ENCODE results near the gene C9orf50. TPM values are rescaled to one million over a fixed set of nuclear protein-coding genes. Genes with fewer than 3 reads are reported as not detected.

The C9orf50 gene
- total RNA-seq, 1 experiment from 2014 or later = not detected

DNA sequence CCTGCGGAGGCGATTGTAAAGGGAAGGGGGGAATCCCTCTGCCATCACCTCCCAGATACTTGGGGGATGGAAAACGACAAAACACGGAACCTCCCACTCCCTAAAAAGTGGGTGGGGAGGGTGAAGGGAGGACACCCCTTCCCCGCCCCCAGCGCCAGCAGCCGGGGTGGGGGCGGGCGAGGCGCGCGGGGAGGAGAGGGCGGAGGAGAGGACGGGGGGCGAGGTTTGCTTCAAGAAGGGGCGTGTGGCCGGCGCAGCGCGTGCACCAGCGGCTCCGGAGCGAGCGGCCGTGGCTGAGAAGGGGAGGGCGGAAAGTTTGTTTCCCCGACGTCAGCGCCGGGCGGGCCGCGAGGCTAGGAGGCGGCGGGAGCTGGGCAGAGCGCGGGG, 44.5 kb upstream of the C9orf50 start, which contains the start of gene PRRX2:
TSS of gene PRRX2 (plus strand) at position 259 of the 387 bp plus-strand sequence. CDS start 221 bp downstream, outside the sequence.
- Histone ChIP-seq H3K4me1 (ENCODE audit: insufficient read depth, low read length) (no peaks in the 10 kb centered on the region; the same call in 1 of the 2 replicates), H4K91ac (ENCODE audit: insufficient read length, low read depth, low read length) (no peak within 1 kb of the TSS), H3K14ac (ENCODE audit: insufficient read depth, low read length) (no peak within 1 kb of the TSS), H2BK20ac (ENCODE audit: low read depth, low read length, poor library complexity, severe bottlenecking) (no peak within 1 kb of the TSS), H3K4ac (ENCODE audit: low read depth, low read length) (no peak within 1 kb of the TSS), H2BK120ac (ENCODE audit: low read depth, low read length, poor library complexity, severe bottlenecking) (no peak within 1 kb of the TSS), H4K5ac (ENCODE audit: insufficient read length, low read depth, low read length) (no peak within 1 kb of the TSS), H4K8ac (replicated peaks; ENCODE audit: insufficient read length, low read depth, low read length) (no peak within 1 kb of the TSS), H3K27ac (ENCODE audit: insufficient read length, low read depth, low read length) (no peak within 1 kb of the TSS), H2AK5ac (ENCODE audit: insufficient read length, low read length) (no peak within 1 kb of the TSS), H3K79me2 (ENCODE audit: insufficient read depth, low read length) (no peaks in the 10 kb centered on the region), H3K79me1 (ENCODE audit: insufficient read depth, low read depth, low read length, poor library complexity, severe bottlenecking) (no peaks in the 10 kb centered on the region), H3K23me2 (ENCODE audit: insufficient read length, low read depth, low read length, poor library complexity, severe bottlenecking) (peaks cover 3% of the 10 kb centered on the region), H3K27me3 (ENCODE audit: insufficient read depth, low read length) (no peaks in the 10 kb centered on the region; the same call in 1 of the 2 replicates), H3K9ac (ENCODE audit: extremely low read depth, insufficient read length, low read length) (no peak within 1 kb of the TSS), H2BK5ac (ENCODE audit: insufficient read length, low read length) (no peak within 1 kb of the TSS), H3K9me3 (ENCODE audit: control insufficient read depth, low read depth, low read length) (no peaks in the 10 kb centered on the region), H3K23ac (ENCODE audit: insufficient read length, low read depth, low read length) (no peak within 1 kb of the TSS), H3T11ph (ENCODE audit: low read length) (no peak within 1 kb of the TSS), H3K18ac (ENCODE audit: insufficient read length, low read depth, low read length) (no peak within 1 kb of the TSS), H3K56ac (ENCODE audit: insufficient read length, low read depth, low read length) (no peak within 1 kb of the TSS), H3K4me2 (ENCODE audit: insufficient read depth, insufficient read length, low read length) (peak within 1 kb of the TSS; percentile 51), H2AFZ (ENCODE audit: low read length) (no peak within 1 kb of the TSS), H2BK15ac (ENCODE audit: low read depth, low read length) (no peak within 1 kb of the TSS), H4K20me1 (ENCODE audit: control insufficient read depth, insufficient read depth, insufficient read length) (no peaks in the 10 kb centered on the region), H2BK12ac (ENCODE audit: insufficient read length, low read depth, low read length) (no peak within 1 kb of the TSS)
- DNase-seq = no peak
- peaks cover 62% of the 10 kb centered on the region for H3K27me3 Mint-ChIP-seq (ENCODE audit: low read depth)
- H3K4me1 Mint-ChIP-seq = peaks cover 16 to 20% of the 10 kb centered on the region in 2 experiments
- peaks cover 0 to 3% of the 10 kb centered on the region in 2 experiments; a peak in 3 of 5 replicates for H3K9me3 Mint-ChIP-seq
- TF ChIP-seq, protein P1, sequence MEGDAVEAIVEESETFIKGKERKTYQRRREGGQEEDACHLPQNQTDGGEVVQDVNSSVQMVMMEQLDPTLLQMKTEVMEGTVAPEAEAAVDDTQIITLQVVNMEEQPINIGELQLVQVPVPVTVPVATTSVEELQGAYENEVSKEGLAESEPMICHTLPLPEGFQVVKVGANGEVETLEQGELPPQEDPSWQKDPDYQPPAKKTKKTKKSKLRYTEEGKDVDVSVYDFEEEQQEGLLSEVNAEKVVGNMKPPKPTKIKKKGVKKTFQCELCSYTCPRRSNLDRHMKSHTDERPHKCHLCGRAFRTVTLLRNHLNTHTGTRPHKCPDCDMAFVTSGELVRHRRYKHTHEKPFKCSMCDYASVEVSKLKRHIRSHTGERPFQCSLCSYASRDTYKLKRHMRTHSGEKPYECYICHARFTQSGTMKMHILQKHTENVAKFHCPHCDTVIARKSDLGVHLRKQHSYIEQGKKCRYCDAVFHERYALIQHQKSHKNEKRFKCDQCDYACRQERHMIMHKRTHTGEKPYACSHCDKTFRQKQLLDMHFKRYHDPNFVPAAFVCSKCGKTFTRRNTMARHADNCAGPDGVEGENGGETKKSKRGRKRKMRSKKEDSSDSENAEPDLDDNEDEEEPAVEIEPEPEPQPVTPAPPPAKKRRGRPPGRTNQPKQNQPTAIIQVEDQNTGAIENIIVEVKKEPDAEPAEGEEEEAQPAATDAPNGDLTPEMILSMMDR (conservative IDR thresholded peaks at IDR 0.05) = no peak
- no peaks in the 10 kb centered on the region; a peak in 1 of 7 replicates for H3K36me3 Mint-ChIP-seq (ENCODE audit: insufficient read depth in 1 of 3, low read depth in 3 of 3)
- peak within 1 kb of the TSS; percentile 60 to 80 for H3K4me3 Mint-ChIP-seq
- no peak within 1 kb of the TSS for H3K27ac Mint-ChIP-seq
- WGBS (ENCODE audit: extremely low coverage, insufficient read length, low lambda C conversion rate) = no CpG with 5 or more reads among the region's 37 CpGs

All from H9 (cell line).